Activated T-cell treated with anti-CD3 and anti-CD28 coated beads, Interleukin-2, amount 50 U/mL, for 48 hours (primary cell): ENCODE results near the gene BMP8B.

Experiments used
- DNase-seq, 2 experiments: peaks; one replicate each; pipeline ENCODE4 v3.0.0-alpha.2; 2020

Gene BMP8B

GRCh38 chr1:39717809-39718208 lies 70.9 kb downstream of the BMP8B start:
- no peak for DNase-seq

- no peak for DNase-seq
Observed at GRCh38 chr1:39713557-39713956, 75.1 kb downstream of the BMP8B start.

GRCh38 chr1:39711966-39712340 lies 76.7 kb downstream of the BMP8B start:
- DNase-seq, result no peak

- no peak for DNase-seq
Observed at GRCh38 chr1:39711104-39711965, 77.3 kb downstream of the BMP8B start.

- no peak for DNase-seq
Observed at GRCh38 chr1:39707506-39707905, 81.2 kb downstream of the BMP8B start.
